M059J (cell line): Measurements from ENCODE around the gene TMEM238. TPM values are rescaled to one million over a fixed set of nuclear protein-coding genes. Genes with fewer than 3 reads are reported as not detected.
"Not testable (repeated sequence)": the region's sequence is repeated elsewhere in the genome, so short reads cannot be mapped to it uniquely, and the experiment has no call there.

ENCODE experiments used
- DNase-seq: peaks from one replicate; pipeline ENCODE4 v3.0.0-alpha.2; 2012; ENCODE audit warnings: low read depth
- total RNA-seq: library from RNA; depleted of rRNA; stranded (reverse); fragments of >200 nt; shearing (Covaris generic); gene quantifications from 2 replicates; pipeline ENCODE4 v1.2.3, GENCODE V29; 2014

The TMEM238 gene
- total RNA-seq, 1 experiment from 2014 or later: 1.2 TPM

- DNase-seq: not testable (repeated sequence)
Observed at GRCh38 chr19:55401390-55401789, 17.3 kb upstream of the TMEM238 start.

- DNase-seq: peak; percentile 27
Observed at GRCh38 chr19:55400281-55401087, 16.4 kb upstream of the TMEM238 start.

- DNase-seq: no peak
Observed at GRCh38 chr19:55398200-55398925, 14.3 kb upstream of the TMEM238 start.

GRCh38 chr19:55392820-55393761, 9.0 kb upstream of the TMEM238 start:
- DNase-seq: no peak

- no peak for DNase-seq
Observed at GRCh38 chr19:55391702-55392615, 7.9 kb upstream of the TMEM238 start.

- no peak for DNase-seq
Observed at GRCh38 chr19:55391191-55391670, 7.1 kb upstream of the TMEM238 start.

GRCh38 chr19:55390461-55390880, 6.4 kb upstream of the TMEM238 start:
- DNase-seq: no peak

- DNase-seq: no peak
Observed at GRCh38 chr19:55389386-55390317, 5.6 kb upstream of the TMEM238 start.

- DNase-seq: no peak
Observed at GRCh38 chr19:55387736-55388497, 3.8 kb upstream of the TMEM238 start.

- no peak for DNase-seq
Observed at GRCh38 chr19:55386493-55386971, 2.4 kb upstream of the TMEM238 start.

GRCh38 chr19:55385724-55386492, 1.8 kb upstream of the TMEM238 start, which contains the start of gene RPL28:
Gene RPL28 (plus strand): TSS chr19:55385932. CDS start chr19:55386358, 426 bp downstream.
- peak; percentile 98 for DNase-seq

GRCh38 chr19:55384920-55385723, 1.0 kb upstream of the TMEM238 start:
- peak; percentile 96 for DNase-seq

- DNase-seq: peak; percentile 76
Observed at GRCh38 chr19:55383279-55384130, 587 bp downstream of the TMEM238 start.

- DNase-seq: no peak
Observed at GRCh38 chr19:55382522-55383054, 1.5 kb downstream of the TMEM238 start.

- DNase-seq: no peak
Observed at GRCh38 chr19:55382013-55382412, 2.1 kb downstream of the TMEM238 start.

GRCh38 chr19:55379174-55379573, 4.9 kb downstream of the TMEM238 start:
- DNase-seq: no peak
